ENCODE results near the gene ZNF845. TPM values are rescaled to one million over a fixed set of nuclear protein-coding genes. Genes with fewer than 3 reads are reported as not detected.
"Not testable (repeated sequence)": the region's sequence is repeated elsewhere in the genome, so short reads cannot be mapped to it uniquely, and the experiment has no call there.

The ZNF845 gene
- total RNA-seq, 4 donors from 2014 or later: 4.8 to 8.4 (median 5.6) TPM

- TF ChIP-seq CTCF (IDR thresholded peaks at IDR 0.05): no peak
- ATAC-seq (ENCODE audit: low FRiP score) (no peak), DNase-seq (ENCODE audit: low spot score) (no peak)
Observed at GRCh38 chr19:53396525-53396868, 62.9 kb downstream of the ZNF845 start.

GRCh38 chr19:53397918-53398317 lies 64.4 kb downstream of the ZNF845 start:
- not testable (repeated sequence) for ATAC-seq (ENCODE audit: low FRiP score); DNase-seq (ENCODE audit: low spot score)

Other genes starting within 250 kb of the ZNF845 start
- gene ZNF160, start 230.3 kb upstream of the ZNF845 start, total RNA-seq: 10 to 100 TPM; 28.6 to 76.1 (median 49.6) TPM
- gene ZNF415, start 200.8 kb upstream of the ZNF845 start, total RNA-seq: 10 to 100 TPM in 2 of 4 donors, 1 to 10 TPM in 2; 4.2 to 12.6 (median 10.3) TPM
- gene ZNF347, start 174.7 kb upstream of the ZNF845 start, total RNA-seq: 10 to 100 TPM in 2 of 4 donors, 1 to 10 TPM in 2; 9.1 to 31.2 (median 10.0) TPM
- gene ZNF665, start 140.4 kb upstream of the ZNF845 start, total RNA-seq: 1 to 10 TPM; 1.4 to 3.2 (median 2.5) TPM
- 10 to 100 TPM; 10.8 to 27.0 (median 11.9) TPM for gene ZNF677, start 78.9 kb upstream of the ZNF845 start, total RNA-seq
- gene VN1R2, start 75.5 kb upstream of the ZNF845 start, total RNA-seq: not detected
- gene VN1R4, start 66.0 kb upstream of the ZNF845 start, total RNA-seq: not detected
- gene ZNF525, start 32.0 kb downstream of the ZNF845 start, total RNA-seq: 10 to 100 TPM in 1 of 4 donors, 1 to 10 TPM in 3; 3.7 to 13.3 (median 7.6) TPM
- gene ZNF765, start 61.4 kb downstream of the ZNF845 start, total RNA-seq: 10 to 100 TPM in 2 of 4 donors, 1 to 10 TPM in 2; 8.5 to 19.4 (median 9.6) TPM
- 10 to 100 TPM; 10.4 to 16.8 (median 14.2) TPM for gene ZNF761, start 98.2 kb downstream of the ZNF845 start, total RNA-seq
- gene ZNF813, start 134.0 kb downstream of the ZNF845 start, total RNA-seq: 10 to 100 TPM in 1 of 4 donors, 1 to 10 TPM in 3; 2.5 to 11.0 (median 2.9) TPM
- gene ZNF331, start 204.4 kb downstream of the ZNF845 start, total RNA-seq: 100 to 1,000 TPM in 1 of 4 donors, 10 to 100 TPM in 3; 29.9 to 415 (median 55.0) TPM